Lung (tissue), 12 donors: Measurements from ENCODE around the gene OGN. TPM values are rescaled to one million over a fixed set of nuclear protein-coding genes. Genes with fewer than 3 reads are reported as not detected.

Experiments used
- ATAC-seq: fragments of 200-7000 bp; cut with Tn5 transposase; one replicate; pipeline ENCODE4 v1.9.1; 2020; ENCODE audit warnings: moderate number of reproducible peaks; ENCODE audit not compliant: insufficient read depth, low FRiP score
- DNase-seq, 3 donors: peaks; one replicate each; pipeline ENCODE4 v3.0.0-alpha.2; 2013 to 2017
- H3K27ac ChIP-seq, 2 donors: one replicate each; pipeline ENCODE4 v1.5.1; 2013; ENCODE audit warnings: mild to moderate bottlenecking in 2 of 2, moderate library complexity in 2 of 2, control low read depth in 1 of 2, inconsistent platforms in 1 of 2, low read depth in 1 of 2, low read length in 1 of 2
- H3K27me3 ChIP-seq, 3 donors: one replicate each; pipeline ENCODE4 v1.5.1; 2013; ENCODE audit warnings: low read length in 2 of 3; ENCODE audit not compliant: control insufficient read depth in 3 of 3, insufficient read depth in 3 of 3
- H3K36me3 ChIP-seq, 4 donors: one replicate each; pipeline ENCODE4 v1.5.1; 2013; ENCODE audit warnings: low read length in 4 of 4, mild to moderate bottlenecking in 1 of 4, moderate library complexity in 1 of 4; ENCODE audit not compliant: control insufficient read depth in 4 of 4, insufficient read depth in 4 of 4
- H3K4me1 ChIP-seq, 5 donors: one replicate each; pipeline ENCODE4 v1.5.1; 2013; ENCODE audit warnings: low read length in 5 of 5, mild to moderate bottlenecking in 2 of 5, moderate library complexity in 1 of 5; ENCODE audit not compliant: control insufficient read depth in 5 of 5, insufficient read depth in 5 of 5
- H3K4me3 ChIP-seq: one replicate; pipeline ENCODE4 v1.5.1; 2013; ENCODE audit warnings: mild to moderate bottlenecking, control low read depth, moderate library complexity
- H3K9ac ChIP-seq, 2 donors: one replicate each; pipeline ENCODE4 v1.5.1; 2013; ENCODE audit warnings: low read length in 2 of 2, control low read depth in 1 of 2; ENCODE audit not compliant: insufficient read depth in 1 of 2
- H3K9me3 ChIP-seq, 4 donors: one replicate each; pipeline ENCODE4 v1.5.1; 2013; ENCODE audit warnings: low read length in 3 of 4, mild to moderate bottlenecking in 1 of 4, moderate library complexity in 1 of 4; ENCODE audit not compliant: control insufficient read depth in 4 of 4, insufficient read depth in 3 of 4
- CTCF ChIP-seq: IDR thresholded peaks from 2 replicates; pipeline ENCODE4 v1.5.1; 2012; ENCODE audit warnings: mild to moderate bottlenecking; ENCODE audit errors: control extremely low read depth, extremely low read depth
- WGBS, 2 donors: extraction: QIAGEN DNeasy Blood & Tissue Kit; methylation state at CpG; one replicate each; pipeline ENCODE4 v1.1.7; 2013; 5-methylcytosine and 5-hydroxymethylcytosine counted together
- polyA plus RNA-seq, 2 donors: library from polyadenylated mRNA; stranded (reverse); fragments of 200-250 nt; gene quantifications; one replicate each; pipeline ENCODE4 v1.2.1, GENCODE V29; 2013
- total RNA-seq, 2 donors: library from RNA; depleted of rRNA in 1 of 2; stranded (reverse); fragments of >200 nt in 1 of 2; gene quantifications; one replicate each; pipeline ENCODE4 v1.2.1, GENCODE V29; 2014 to 2021
- donor health status: control.
- donor health status: control.
- donor health status: Bipolar disorder and iron deficiency.
- donor health status: healthy.
- donor health status: DM: yes; HTN: yes; CAD: no.

OGN gene
- total and polyA plus RNA-seq, 4 donors = 0.54 to 145 (median 6.8) TPM

- Histone ChIP-seq H3K4me1 (peaks cover 0 to 4% (median 0%) of the 10 kb centered on the region in 5 donors), H3K9ac (no peak overlapping the region), H3K27me3 (no peaks in the 10 kb centered on the region), H3K4me3 (no peak overlapping the region), H3K9me3 (peaks cover 0 to 2% (median 0%) of the 10 kb centered on the region in 4 donors), H3K36me3 (no peaks in the 10 kb centered on the region), H3K27ac (no peak overlapping the region)
- no peak for TF ChIP-seq CTCF
- DNase-seq (no peak), ATAC-seq (no peak)
- 56 to 79% methylated on average over 3 of the region's 3 CpGs for WGBS, 2 donors
These were observed 44.3 kb downstream of the OGN start for GRCh38 chr9:92360083-92360482.

- H3K27me3 ChIP-seq = no peaks in the 10 kb centered on the region
- peak overlapping the region in 1 of 2 donors; percentile 53 for H3K9ac ChIP-seq
- no peaks in the 10 kb centered on the region for H3K36me3 ChIP-seq
- ATAC-seq = no peak
- peaks cover 0 to 3% (median 1%) of the 10 kb centered on the region in 4 donors for H3K9me3 ChIP-seq
- WGBS, 2 donors = 38 to 43% methylated on average over 2 of the region's 2 CpGs
- H3K27ac ChIP-seq = no peak overlapping the region
- no peak overlapping the region for H3K4me3 ChIP-seq
- no peak for TF ChIP-seq CTCF
- DNase-seq = peak in 2 of 3 donors; percentile 22 to 40
- peaks cover 0 to 4% (median 0%) of the 10 kb centered on the region in 5 donors for H3K4me1 ChIP-seq
These were observed 44.9 kb downstream of the OGN start for GRCh38 chr9:92359394-92359995.

- 52 to 76% methylated on average over 6 of the region's 6 CpGs for WGBS, 2 donors
- ATAC-seq = no peak
- Histone ChIP-seq H3K36me3 (peaks cover 0 to 2% (median 0%) of the 10 kb centered on the region in 4 donors), H3K9ac (no peak overlapping the region), H3K4me1 (peaks cover 0 to 13% (median 0%) of the 10 kb centered on the region in 5 donors), H3K27me3 (no peaks in the 10 kb centered on the region), H3K27ac (no peak overlapping the region), H3K4me3 (no peak overlapping the region), H3K9me3 (peaks cover 0 to 4% (median 1%) of the 10 kb centered on the region in 4 donors)
- TF ChIP-seq CTCF = no peak
- no peak for DNase-seq
These were observed 51.3 kb downstream of the OGN start for GRCh38 chr9:92353051-92353450.

GRCh38 chr9:92350740-92351133, 53.6 kb downstream of the OGN start:
- no peak for TF ChIP-seq CTCF
- Histone ChIP-seq H3K27ac (peak overlapping the region in 1 of 2 donors; percentile 53), H3K4me3 (no peak overlapping the region), H3K9ac (no peak overlapping the region), H3K9me3 (peaks cover 0 to 3% (median under 1%) of the 10 kb centered on the region in 4 donors), H3K36me3 (peaks cover 0 to 2% (median under 1%) of the 10 kb centered on the region in 4 donors), H3K27me3 (no peaks in the 10 kb centered on the region), H3K4me1 (peaks cover 0 to 13% (median 0%) of the 10 kb centered on the region in 5 donors)
- ATAC-seq (no peak), DNase-seq (no peak)
